ENCODE measurements around the gene RNU1-4.
"Not testable (repeated sequence)": the region's sequence is repeated elsewhere in the genome, so short reads cannot be mapped to it uniquely, and the experiment has no call there.

The RNU1-4 gene

DNA sequence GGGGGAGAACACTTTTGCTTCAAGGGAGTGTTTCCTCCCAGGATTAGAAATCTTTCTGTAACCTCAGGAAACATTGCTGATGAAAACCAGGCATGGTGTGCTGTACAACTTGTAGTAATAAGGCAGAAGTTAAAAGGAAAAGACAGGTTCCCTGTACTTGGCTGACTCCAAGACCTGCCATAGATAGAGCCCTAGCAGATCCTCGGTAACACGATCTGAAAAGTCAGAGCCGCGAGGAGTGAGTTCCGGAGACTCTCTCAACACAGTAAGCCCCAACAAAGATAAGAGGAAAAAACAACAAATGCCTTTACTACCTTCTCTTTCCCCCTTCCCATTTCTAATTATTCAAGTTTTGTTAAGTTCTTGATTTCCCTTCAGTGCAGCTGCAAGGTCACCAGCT, 7.3 kb downstream of the RNU1-4 start:
- not testable (repeated sequence) for H3K4me1 Mint-ChIP-seq, H3K27ac Mint-ChIP-seq

DNA sequence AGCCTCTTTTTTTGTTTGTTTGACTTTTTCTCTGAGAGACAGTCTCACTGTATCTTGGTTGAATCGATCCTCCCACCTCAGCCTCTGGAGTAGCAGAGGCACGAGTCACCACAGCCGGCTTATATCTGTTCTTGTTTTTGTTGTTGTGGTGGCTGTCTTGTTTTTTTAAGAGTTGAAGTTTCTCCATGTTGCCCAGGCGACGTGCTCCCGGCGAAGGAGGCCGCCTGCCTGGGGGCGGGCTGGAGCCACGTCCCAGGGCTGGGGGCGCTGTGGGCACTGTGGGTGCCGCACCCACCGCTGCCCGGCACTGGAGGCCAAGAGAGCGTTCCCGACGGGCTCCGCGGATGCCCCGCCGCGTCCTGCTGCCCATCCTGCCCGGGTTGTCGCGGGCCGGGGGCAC, 8.4 kb downstream of the RNU1-4 start:
- H3K27ac Mint-ChIP-seq, result peak overlapping the region in 1 of 3 experiments; percentile 92
- H3K9me3 Mint-ChIP-seq; H3K4me3 Mint-ChIP-seq; H3K36me3 Mint-ChIP-seq (ENCODE audit: low read depth); H3K27me3 Mint-ChIP-seq (ENCODE audit: low read depth); H3K4me1 Mint-ChIP-seq: not testable (repeated sequence)

More for the DNA sequence above, 7.3 kb downstream of the RNU1-4 start:
- not testable (repeated sequence) for H3K9me3 Mint-ChIP-seq; H3K27me3 Mint-ChIP-seq (ENCODE audit: low read depth); H3K36me3 Mint-ChIP-seq (ENCODE audit: low read depth); H3K4me3 Mint-ChIP-seq

DNA sequence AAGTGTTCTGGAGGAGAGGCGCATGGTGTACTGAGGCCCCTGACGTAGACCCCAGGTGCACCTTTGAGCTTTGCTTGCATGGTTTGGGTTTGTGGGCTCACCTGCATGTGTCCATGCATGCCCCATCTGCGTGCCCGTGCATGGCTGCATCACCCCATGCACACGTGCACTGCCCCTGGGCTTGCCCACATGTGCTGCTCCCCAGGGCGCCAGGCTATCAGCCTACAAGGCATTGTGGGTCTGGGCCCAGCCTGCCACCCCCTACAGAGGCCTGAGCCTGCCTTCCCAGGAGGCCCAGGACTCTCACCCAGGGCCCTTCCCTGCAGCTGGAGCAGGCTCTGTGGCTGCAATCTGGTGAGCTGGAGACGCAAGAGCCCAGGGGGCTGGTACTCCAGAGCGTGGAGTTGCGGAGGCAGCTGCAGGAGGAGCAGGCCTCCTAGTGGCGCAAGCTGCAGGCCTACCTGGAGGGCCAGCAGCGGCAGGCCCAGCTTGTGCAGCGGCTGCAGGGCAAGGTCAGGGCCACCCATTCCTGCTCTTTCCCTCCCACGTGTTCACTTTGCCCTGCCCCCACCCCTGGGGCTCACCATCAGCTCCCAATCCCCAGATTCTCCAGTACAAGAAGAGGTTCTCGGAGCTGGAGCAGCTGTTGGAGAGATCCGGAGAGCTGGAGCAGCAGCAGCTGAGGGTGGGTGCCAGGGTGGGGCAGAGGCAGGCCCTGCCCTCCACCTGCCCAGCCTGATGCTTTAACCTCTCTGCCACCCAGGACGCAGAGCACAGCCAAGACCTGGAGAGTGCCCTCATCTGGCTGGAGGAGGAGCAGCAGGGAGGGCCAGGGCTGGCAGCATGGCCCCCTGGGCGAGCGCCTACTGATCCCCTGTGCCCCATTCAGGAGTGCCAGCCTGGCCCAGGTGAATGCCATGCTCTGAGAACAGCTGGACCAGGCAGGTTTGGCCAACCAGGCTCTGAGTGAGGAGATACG, 9.9 kb downstream of the RNU1-4 start:
- H3K27me3 Mint-ChIP-seq (ENCODE audit: low read depth); H3K4me3 Mint-ChIP-seq; H3K9me3 Mint-ChIP-seq; H3K4me1 Mint-ChIP-seq; H3K27ac Mint-ChIP-seq; H3K36me3 Mint-ChIP-seq (ENCODE audit: low read depth): not testable (repeated sequence)

DNA sequence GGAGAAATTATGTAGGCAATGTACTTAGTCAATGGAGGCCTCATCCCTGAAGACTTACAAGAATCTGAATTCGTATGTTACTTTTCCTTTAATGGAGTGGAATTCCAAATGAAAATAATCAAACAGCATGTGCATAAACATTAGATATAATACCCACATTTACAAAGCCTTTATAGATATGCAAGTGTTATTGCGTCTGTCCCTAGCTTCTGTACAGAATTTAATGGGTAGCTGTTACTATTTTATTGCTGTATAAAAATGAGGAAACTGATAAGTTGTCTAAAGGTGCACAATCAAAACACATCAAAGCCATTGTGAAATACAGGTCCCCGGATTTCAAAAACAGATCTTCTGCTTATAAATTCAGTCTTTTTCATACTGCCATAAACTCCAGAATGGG, 12.5 kb downstream of the RNU1-4 start:
- not testable (repeated sequence) for H3K4me1 Mint-ChIP-seq; H3K9me3 Mint-ChIP-seq; H3K27ac Mint-ChIP-seq; H3K27me3 Mint-ChIP-seq (ENCODE audit: low read depth); H3K36me3 Mint-ChIP-seq (ENCODE audit: low read depth); H3K4me3 Mint-ChIP-seq

GRCh38 chr1:16755385-16755784, 15.1 kb downstream of the RNU1-4 start:
- not testable (repeated sequence) for H3K4me1 Mint-ChIP-seq; H3K9me3 Mint-ChIP-seq; H3K27me3 Mint-ChIP-seq (ENCODE audit: low read depth); H3K4me3 Mint-ChIP-seq; H3K36me3 Mint-ChIP-seq (ENCODE audit: low read depth); H3K27ac Mint-ChIP-seq

GRCh38 chr1:16755932-16756331, 15.6 kb downstream of the RNU1-4 start:
- H3K36me3 Mint-ChIP-seq (ENCODE audit: low read depth); H3K4me1 Mint-ChIP-seq; H3K27ac Mint-ChIP-seq; H3K9me3 Mint-ChIP-seq; H3K4me3 Mint-ChIP-seq; H3K27me3 Mint-ChIP-seq (ENCODE audit: low read depth): not testable (repeated sequence)

DNA sequence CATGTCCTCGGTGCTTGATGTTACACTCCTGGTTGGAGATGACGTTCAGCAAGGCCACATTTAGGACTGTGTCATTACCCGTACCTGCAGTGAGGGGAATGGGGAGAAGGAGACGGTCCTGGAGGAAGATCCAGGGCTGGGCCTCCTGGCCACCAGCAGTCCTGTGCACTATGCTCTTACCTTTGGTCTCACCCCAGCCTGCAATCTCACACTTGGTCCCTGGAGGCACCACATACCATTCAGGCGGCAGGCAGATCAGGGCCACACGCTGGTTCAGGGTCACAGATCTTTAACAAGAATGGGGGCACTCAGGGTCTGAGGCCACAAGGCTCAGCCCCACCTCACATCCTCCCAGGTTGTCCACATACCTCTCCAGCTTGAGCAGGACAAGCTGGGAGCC, 17.3 kb downstream of the RNU1-4 start:
- H3K27me3 Mint-ChIP-seq (ENCODE audit: low read depth); H3K4me1 Mint-ChIP-seq; H3K36me3 Mint-ChIP-seq (ENCODE audit: low read depth); H3K4me3 Mint-ChIP-seq; H3K27ac Mint-ChIP-seq; H3K9me3 Mint-ChIP-seq: not testable (repeated sequence)

- not testable (repeated sequence) for H3K9me3 Mint-ChIP-seq; H3K27ac Mint-ChIP-seq; H3K4me3 Mint-ChIP-seq; H3K27me3 Mint-ChIP-seq (ENCODE audit: low read depth); H3K36me3 Mint-ChIP-seq (ENCODE audit: low read depth); H3K4me1 Mint-ChIP-seq
Observed at GRCh38 chr1:16758060-16758459, 17.7 kb downstream of the RNU1-4 start.

- H3K36me3 Mint-ChIP-seq (ENCODE audit: low read depth); H3K9me3 Mint-ChIP-seq; H3K4me1 Mint-ChIP-seq; H3K27ac Mint-ChIP-seq; H3K27me3 Mint-ChIP-seq (ENCODE audit: low read depth); H3K4me3 Mint-ChIP-seq: not testable (repeated sequence)
Observed at GRCh38 chr1:16759041-16759493, 18.8 kb downstream of the RNU1-4 start.

DNA sequence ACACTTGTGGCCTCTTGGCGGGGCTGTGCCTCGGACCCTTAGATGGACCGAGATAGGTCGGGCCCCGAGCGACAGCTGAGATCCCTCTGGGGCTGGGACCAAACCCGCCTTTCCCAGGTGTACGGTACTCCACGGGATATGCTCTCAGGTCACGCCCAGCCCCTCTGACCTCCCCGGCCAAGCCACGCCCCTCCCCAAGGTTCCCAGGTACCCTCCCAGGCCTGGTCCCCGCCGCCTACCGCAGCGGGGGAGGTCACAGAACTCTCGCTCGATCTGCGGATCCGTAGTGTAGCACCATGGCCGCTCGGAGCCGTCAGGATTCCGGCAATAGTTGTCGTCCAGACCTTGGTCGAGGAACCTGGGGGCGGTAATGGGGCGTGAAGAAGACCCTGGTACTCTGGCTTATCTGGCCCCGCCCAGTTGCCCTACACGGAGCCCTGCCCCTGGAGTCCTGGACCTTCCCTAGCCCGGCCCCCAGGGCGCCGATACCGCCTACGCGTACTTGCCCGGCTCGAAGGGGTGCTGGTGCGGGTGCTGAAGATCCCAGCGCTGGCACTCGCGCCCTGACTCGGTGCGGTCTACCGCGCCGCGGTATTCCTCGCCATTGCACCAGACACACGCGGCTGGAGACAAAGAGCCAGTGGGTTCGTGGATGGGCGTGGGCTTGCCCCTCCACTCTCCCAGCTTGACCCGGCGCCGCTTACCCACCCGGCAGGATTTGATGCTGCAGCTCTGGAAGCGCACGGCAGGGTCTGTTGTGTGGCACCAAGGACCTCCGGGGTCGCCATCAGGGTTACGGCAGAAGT, 19.5 kb downstream of the RNU1-4 start:
- not testable (repeated sequence) for H3K27me3 Mint-ChIP-seq (ENCODE audit: low read depth); H3K4me3 Mint-ChIP-seq; H3K27ac Mint-ChIP-seq; H3K9me3 Mint-ChIP-seq; H3K4me1 Mint-ChIP-seq; H3K36me3 Mint-ChIP-seq (ENCODE audit: low read depth)

DNA sequence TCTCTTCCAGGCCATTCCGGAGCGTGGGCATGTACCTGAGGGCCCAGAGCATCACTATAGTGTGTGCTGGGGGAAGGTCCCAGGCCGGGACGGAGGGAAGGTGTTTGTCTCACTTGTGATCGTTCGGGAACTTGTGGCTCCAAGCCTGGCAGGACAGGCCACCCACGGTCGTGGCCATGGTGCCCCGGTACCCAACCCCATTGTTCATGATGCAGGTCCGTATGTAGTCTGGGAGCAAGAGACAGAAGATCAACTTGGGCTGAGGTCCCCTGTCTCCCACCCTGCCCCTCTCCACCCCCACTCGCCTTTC, 20.1 kb downstream of the RNU1-4 start:
- not testable (repeated sequence) for H3K27ac Mint-ChIP-seq; H3K36me3 Mint-ChIP-seq (ENCODE audit: low read depth); H3K9me3 Mint-ChIP-seq; H3K27me3 Mint-ChIP-seq (ENCODE audit: low read depth); H3K4me3 Mint-ChIP-seq
- H3K4me1 Mint-ChIP-seq, result peaks cover 11% of the 10 kb centered on the region

DNA sequence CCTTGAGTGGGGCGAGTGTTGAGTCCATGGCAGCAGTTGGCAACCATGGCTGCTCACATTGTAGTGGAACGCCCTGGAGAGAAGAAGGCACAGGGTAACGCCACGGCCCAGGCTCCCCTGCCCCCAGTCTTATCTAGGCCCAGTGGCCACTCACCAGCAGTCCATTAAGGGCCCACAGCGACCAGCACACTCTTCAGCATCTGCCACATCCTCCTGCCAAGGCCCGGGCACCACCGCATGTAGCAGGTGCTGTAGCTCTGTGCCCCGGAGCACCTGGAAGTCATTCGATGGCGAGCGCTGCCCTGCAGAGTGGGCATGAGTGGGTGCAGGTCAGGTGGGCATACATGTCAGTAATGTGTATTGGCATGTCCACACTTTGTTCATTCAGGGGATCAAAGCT, 20.5 kb downstream of the RNU1-4 start:
- H3K4me1 Mint-ChIP-seq, result peaks cover 13% of the 10 kb centered on the region
- not testable (repeated sequence) for H3K4me3 Mint-ChIP-seq; H3K27me3 Mint-ChIP-seq (ENCODE audit: low read depth); H3K9me3 Mint-ChIP-seq; H3K36me3 Mint-ChIP-seq (ENCODE audit: low read depth); H3K27ac Mint-ChIP-seq

DNA sequence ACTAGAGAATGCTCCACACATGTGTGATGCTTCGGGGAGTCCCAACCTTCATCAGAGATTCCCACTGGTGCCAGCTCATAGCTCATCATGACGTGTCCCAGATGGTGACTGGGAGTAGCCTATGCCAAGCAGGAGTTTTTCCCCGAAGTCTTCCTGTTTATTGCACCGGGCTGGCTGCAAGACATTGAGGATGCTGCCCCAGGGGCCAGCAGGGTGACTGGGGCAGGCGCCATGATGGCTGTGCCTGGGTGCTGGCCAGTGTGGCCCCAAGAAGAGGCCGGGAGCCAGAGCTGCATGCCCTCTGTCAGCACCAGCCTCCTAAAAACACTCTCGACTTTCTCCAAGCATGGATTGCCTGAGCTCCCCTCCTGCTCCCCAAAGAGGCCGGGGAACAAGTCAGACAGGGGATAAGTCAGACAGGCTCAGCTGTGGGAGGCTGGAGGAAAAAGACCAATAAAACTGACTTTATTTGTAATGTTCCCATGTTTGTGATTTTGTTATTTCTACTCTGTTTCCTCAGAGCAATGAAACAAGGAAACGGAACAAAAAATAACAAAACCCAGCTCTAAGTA, 24.0 kb downstream of the RNU1-4 start:
- Mint-ChIP-seq H3K27ac (peak overlapping the region; percentile 94 to 98 (median 97)), H3K27me3 (ENCODE audit: low read depth) (peaks cover 10% of the 10 kb centered on the region), H3K4me1 (peaks cover 20% of the 10 kb centered on the region)
- not testable (repeated sequence) for H3K36me3 Mint-ChIP-seq (ENCODE audit: low read depth); H3K9me3 Mint-ChIP-seq; H3K4me3 Mint-ChIP-seq

DNA sequence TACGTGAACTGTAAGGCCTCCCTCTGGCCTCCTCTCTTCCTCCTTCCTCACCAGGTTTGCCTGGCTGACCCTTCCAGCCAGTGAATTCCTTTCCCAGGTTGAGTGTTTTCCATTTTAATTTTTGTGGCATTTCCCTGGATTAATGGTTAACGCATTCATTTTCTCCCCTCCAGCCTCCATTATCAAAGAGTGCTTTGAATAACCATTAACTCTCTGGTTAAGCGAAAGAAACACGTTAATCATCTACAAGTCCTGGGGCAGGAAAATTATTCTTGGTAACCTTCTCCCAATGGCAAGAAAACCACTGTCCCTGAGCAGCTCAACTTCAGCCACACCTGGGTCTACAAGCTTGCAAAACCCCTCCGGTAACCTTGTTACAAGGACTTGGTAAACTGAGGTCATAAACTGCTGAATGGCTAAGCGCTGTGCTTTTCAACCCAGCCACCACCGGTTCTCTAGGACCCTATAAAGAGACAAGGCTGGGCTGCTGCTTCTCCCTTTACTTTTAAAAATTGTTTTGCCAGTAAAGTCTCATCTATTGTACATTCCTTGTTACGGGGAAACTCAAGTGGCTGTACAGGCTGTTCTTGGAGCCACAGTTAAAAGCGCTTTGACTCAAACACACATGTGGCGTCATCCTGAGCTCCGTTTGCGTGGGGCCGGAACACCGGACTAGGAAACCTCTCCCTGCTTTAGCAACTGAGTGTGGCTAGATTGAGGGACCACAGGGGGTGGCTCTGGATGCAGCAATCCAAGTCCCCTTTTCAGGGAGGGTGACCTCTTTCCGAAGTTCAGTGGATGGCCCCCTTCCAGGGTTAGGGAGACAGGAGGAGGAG, 24.7 kb downstream of the RNU1-4 start:
- H3K27ac Mint-ChIP-seq, result peak overlapping the region; percentile 94 to 98 (median 97)
- not testable (repeated sequence) for H3K36me3 Mint-ChIP-seq (ENCODE audit: low read depth); H3K9me3 Mint-ChIP-seq
- peak overlapping the region; percentile 41 to 53 (median 47) for H3K4me3 Mint-ChIP-seq
- H3K4me1 Mint-ChIP-seq, result peaks cover 21% of the 10 kb centered on the region
- peaks cover 10% of the 10 kb centered on the region for H3K27me3 Mint-ChIP-seq (ENCODE audit: low read depth)
